GM12892 (cell line): ENCODE results near the gene PPM1M. TPM values are rescaled to one million over a fixed set of nuclear protein-coding genes. Genes with fewer than 3 reads are reported as not detected.
A peak's percentile ranks its signal among the peaks of the same experiment; 100 is the strongest.

ENCODE experiments used
- DNase-seq: peaks from one replicate; pipeline ENCODE4 v3.0.0; 2011; ENCODE audit not compliant: insufficient read length
- FAIRE-seq: peaks from 2 replicates; lab custom pipeline; 2011; peaks lifted over from hg19 to GRCh38; lab: Jason Lieb, UNC
- POLR2A ChIP-seq: IDR thresholded peaks from 2 replicates; pipeline ENCODE4 v1.6.1; 2011; ENCODE audit warnings: low read depth, low read length, control low read depth
- POLR2AphosphoS5 ChIP-seq: IDR thresholded peaks from 2 replicates; pipeline ENCODE4 v1.6.1; 2011; ENCODE audit warnings: low read depth, low read length, control low read depth
- TAF1 ChIP-seq: IDR thresholded peaks from 2 replicates; pipeline ENCODE4 v1.6.1; 2011; ENCODE audit warnings: low read depth, mild to moderate bottlenecking, control low read depth, low read length, borderline replicate concordance
- polyA plus RNA-seq: library from polyadenylated mRNA; unstranded; fragments of >200 nt; gene quantifications from one replicate; pipeline ENCODE4 v1.2.1, GENCODE V29; 2012; ENCODE audit warnings: missing spikeins, inconsistent platforms; ENCODE audit not compliant: missing spikeins

PPM1M gene
- 24.1 TPM for polyA plus RNA-seq

DNA sequence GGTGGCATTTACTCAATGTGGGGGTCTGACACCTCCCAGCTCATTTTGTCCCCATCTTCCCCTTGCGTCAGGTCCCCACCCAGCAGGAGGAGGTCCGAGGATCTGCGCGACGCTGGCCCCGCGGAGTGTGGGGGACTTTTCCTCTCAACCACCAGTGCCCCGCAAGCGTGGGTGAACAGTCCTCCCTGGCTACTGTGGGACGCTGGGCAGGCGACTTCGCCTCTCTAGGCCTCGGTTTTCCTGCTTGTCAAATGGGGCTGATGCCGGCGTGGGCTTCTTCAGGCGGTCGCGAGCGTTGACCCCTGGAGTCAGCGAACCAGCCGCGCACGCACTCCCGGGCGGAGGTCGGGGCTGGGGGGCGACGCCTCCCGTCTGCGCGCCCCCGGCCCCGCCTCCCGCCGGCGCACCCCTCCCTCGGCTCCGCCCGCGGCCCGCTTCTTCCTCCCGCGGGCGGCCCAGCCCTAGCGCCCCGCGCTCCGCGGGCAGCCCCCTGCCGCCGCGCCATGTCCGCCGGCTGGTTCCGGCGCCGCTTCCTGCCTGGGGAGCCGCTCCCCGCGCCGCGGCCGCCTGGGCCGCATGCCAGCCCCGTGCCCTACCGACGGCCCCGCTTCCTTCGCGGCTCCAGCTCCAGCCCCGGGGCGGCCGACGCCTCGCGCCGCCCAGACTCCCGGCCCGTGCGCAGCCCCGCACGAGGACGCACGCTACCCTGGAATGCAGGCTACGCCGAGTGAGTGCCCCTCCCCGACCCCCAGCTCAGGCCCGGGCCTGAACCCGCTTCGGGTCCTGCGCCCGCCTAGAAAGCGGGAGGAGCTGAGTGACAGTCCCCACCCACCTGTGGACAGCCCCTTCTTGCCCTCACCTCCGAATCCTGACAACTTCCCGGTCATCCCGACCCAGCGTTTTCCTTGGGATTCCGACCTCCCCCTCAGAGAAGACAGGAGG, at the start of gene PPM1M:
TSS of gene PPM1M (plus strand) at position 438 of the 942 bp plus-strand sequence. CDS start at position 504, 66 bp downstream.
- DNase-seq (peak; percentile 72), FAIRE-seq (peak; percentile 5)
- TF ChIP-seq POLR2AphosphoS5, result peak; percentile 33; the same call in 1 of the 2 replicates
- no peak for TF ChIP-seq TAF1
- TF ChIP-seq POLR2A, result 0 out of 2 replicates have a peak, but pooled peaks have one; percentile 30

GRCh38 chr3:52195823-52196331, 49.7 kb upstream of the PPM1M start:
- FAIRE-seq (no peak), DNase-seq (no peak)
- TF ChIP-seq TAF1 (no peak), POLR2AphosphoS5 (no peak), POLR2A (no peak)

DNA sequence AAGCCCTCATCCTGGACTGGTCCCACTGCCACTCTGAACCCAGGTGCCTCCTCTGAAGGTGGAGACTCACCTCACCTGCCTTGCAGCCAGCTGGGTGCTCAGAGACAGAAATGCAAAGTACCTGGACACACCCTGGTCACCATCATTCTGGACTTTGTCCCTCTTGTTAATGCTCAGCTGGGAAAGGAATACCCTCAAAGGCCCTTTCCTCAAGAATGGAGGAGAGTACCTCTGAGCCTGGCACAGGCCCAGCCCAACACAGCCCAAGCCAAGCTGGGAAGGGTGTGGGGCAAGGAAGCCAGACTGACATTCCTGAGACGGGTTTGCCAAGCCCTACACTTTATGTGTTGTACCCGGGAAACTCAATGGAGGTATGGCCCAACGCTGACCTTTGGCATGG, 48.6 kb upstream of the PPM1M start:
- peak; percentile 48 for FAIRE-seq
- no peak for TF ChIP-seq POLR2AphosphoS5
- no peak for TF ChIP-seq POLR2A
- TF ChIP-seq TAF1, result no peak
- no peak for DNase-seq

DNA sequence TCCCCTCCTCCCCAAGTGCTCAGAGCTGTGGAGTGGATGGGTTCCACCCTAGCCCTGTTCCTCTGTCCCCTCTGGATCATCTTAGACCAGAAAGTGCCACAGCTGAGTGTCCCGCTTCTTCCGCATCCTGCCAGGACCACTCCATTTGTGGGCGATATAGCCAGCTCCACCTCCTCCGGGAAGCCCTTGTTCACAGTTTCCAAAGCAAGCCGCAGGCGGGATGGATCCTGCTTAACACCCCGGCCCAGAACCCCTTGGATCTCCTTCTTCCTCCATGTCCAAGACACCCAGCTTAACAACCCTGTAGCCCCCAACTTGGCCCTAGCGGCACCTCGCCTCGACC, 48.1 kb upstream of the PPM1M start:
- FAIRE-seq (no peak), DNase-seq (no peak)
- TF ChIP-seq POLR2AphosphoS5 (no peak), POLR2A (no peak), TAF1 (no peak)

- FAIRE-seq (peak; percentile 97), DNase-seq (peak; percentile 97)
- TF ChIP-seq TAF1 (no peak), POLR2A (peak; percentile 91), POLR2AphosphoS5 (peak; percentile 86)
These were observed 47.5 kb upstream of the PPM1M start, which contains the start of gene ALAS1 for GRCh38 chr3:52197842-52198625. TSS of gene ALAS1 (plus strand) at chr3:52198160. CDS start at chr3:52199242, 1,082 bp downstream.

- no peak for DNase-seq
- no peak for TF ChIP-seq POLR2A
- TF ChIP-seq TAF1, result no peak
- no peak for TF ChIP-seq POLR2AphosphoS5
- no peak for FAIRE-seq
These were observed 46.6 kb upstream of the PPM1M start for GRCh38 chr3:52198643-52199608.

GRCh38 chr3:52200981-52201679, 44.4 kb upstream of the PPM1M start:
- TF ChIP-seq TAF1, result no peak
- TF ChIP-seq POLR2AphosphoS5, result no peak
- no peak for TF ChIP-seq POLR2A
- FAIRE-seq (no peak), DNase-seq (no peak)

DNA sequence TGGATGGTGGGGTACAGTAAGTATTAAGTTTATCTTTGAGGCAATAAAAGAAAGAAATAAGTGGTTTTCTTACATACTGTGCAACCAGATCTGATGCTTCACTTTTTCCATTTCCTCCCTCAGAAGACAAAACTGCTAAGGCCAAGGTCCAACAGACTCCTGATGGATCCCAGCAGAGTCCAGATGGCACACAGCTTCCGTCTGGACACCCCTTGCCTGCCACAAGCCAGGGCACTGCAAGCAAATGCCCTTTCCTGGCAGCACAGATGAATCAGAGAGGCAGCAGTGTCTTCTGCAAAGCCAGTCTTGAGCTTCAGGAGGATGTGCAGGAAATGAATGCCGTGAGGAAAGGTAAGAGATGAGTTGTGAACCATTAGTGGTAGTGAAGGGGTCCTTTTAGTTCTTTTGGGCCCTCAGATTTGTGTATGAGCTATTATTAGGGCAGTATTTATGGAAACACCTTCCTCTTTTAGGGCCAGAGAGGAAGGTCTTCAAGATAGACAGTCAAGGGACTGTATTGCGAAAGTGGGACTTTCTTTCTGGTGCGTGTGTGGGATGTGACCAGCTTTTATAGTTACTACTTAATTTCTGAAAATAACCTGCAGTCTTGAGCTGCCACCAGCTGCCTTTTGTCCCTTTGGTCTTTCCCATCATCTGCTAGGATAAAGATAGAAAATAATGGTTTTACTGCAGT, 43.0 kb upstream of the PPM1M start:
- no peak for DNase-seq
- peak; percentile 74 for FAIRE-seq
- TF ChIP-seq POLR2AphosphoS5 (no peak), POLR2A (no peak), TAF1 (no peak)

GRCh38 chr3:52203701-52204100, 41.9 kb upstream of the PPM1M start:
- DNase-seq, result no peak
- FAIRE-seq, result no peak
- no peak for TF ChIP-seq POLR2A
- no peak for TF ChIP-seq POLR2AphosphoS5
- TF ChIP-seq TAF1, result no peak
